HEK293 (cell line): ENCODE results near the gene KLK1.

Experiments
- CTCF ChIA-PET: fragments of 350-600 bp; formaldehyde crosslinking; extraction: SDS; loops from one replicate; lab custom pipeline; 2021; ENCODE audit warnings: antibody characterized with exemption; lab: Yijun Ruan, JAX
- POLR2A ChIA-PET: fragments of 300-600 bp; formaldehyde crosslinking; extraction: SDS; loops from one replicate; lab custom pipeline; 2020; ENCODE audit warnings: antibody characterized with exemption, inconsistent platforms; lab: Yijun Ruan, JAX
- H3K27ac ChIP-seq: fragments of 200-500 bp; sonication (Bioruptor generic); 2 replicates; pipeline ENCODE4 v1.5.1; 2014; ENCODE audit warnings: low read depth, low read length, control low read depth, inconsistent platforms; ENCODE audit errors: extremely low read depth
- H3K36me3 ChIP-seq, 2 experiments: fragments of 200-500 bp in 1 of 2; sonication (Bioruptor generic) in 1 of 2; 1 replicate in 1 of 2; 2 replicates in 1 of 2; pipeline ENCODE4 v1.5.1; 2014 to 2017; ENCODE audit warnings: inconsistent platforms in 2 of 2, low read length in 2 of 2; ENCODE audit not compliant: control insufficient read depth in 2 of 2, insufficient read depth in 1 of 2
- H3K4me1 ChIP-seq: fragments of 200-500 bp; sonication (Bioruptor generic); 2 replicates; pipeline ENCODE4 v1.5.1; 2014; ENCODE audit warnings: mild to moderate bottlenecking, low read length, inconsistent platforms; ENCODE audit not compliant: control insufficient read depth, insufficient read depth
- H3K4me3 ChIP-seq: 2 replicates; pipeline ENCODE4 v1.5.1; 2011; ENCODE audit warnings: low read depth, mild to moderate bottlenecking, control low read depth, low read length, moderate library complexity
- H3K9me3 ChIP-seq: fragments of 200-500 bp; sonication (Bioruptor generic); 2 replicates; pipeline ENCODE4 v1.5.1; 2014; ENCODE audit warnings: low read depth, low read length, inconsistent platforms; ENCODE audit not compliant: control insufficient read depth, insufficient read depth
- CTCF ChIP-seq: fragments of 450-650 bp; formaldehyde crosslinking; IDR thresholded peaks from 2 replicates; pipeline ENCODE4 v1.5.1; 2016; ENCODE audit warnings: missing biosample characterization, missing genetic modification characterization
- HIC1 ChIP-seq: fragments of 450-650 bp; formaldehyde crosslinking; IDR thresholded peaks from 2 replicates; pipeline ENCODE4 v1.5.1; 2016; ENCODE audit warnings: missing biosample characterization, missing genetic modification characterization
- HOXD13 ChIP-seq: sonication (generic); formaldehyde crosslinking; IDR thresholded peaks from 2 replicates; pipeline ENCODE4 v1.8.0; 2022; ENCODE audit warnings: missing genetic modification reagents, borderline replicate concordance
- KLF1 ChIP-seq: fragments of 450-650 bp; formaldehyde crosslinking; IDR thresholded peaks from 2 replicates; pipeline ENCODE4 v1.5.1; 2016; ENCODE audit warnings: missing biosample characterization, missing genetic modification characterization
- KLF8 ChIP-seq: fragments of 450-650 bp; formaldehyde crosslinking; IDR thresholded peaks from 2 replicates; pipeline ENCODE4 v1.5.1; 2016; ENCODE audit warnings: missing biosample characterization, missing genetic modification characterization
- KLF9 ChIP-seq: fragments of 450-650 bp; formaldehyde crosslinking; IDR thresholded peaks from 2 replicates; pipeline ENCODE4 v1.5.1; 2016; ENCODE audit warnings: missing biosample characterization, missing genetic modification characterization, low read depth
- PRDM1 ChIP-seq: fragments of 450-650 bp; formaldehyde crosslinking; IDR thresholded peaks from 2 replicates; pipeline ENCODE4; 2016; ENCODE audit warnings: missing biosample characterization, missing genetic modification characterization
- PRDM10 ChIP-seq: fragments of 450-650 bp; formaldehyde crosslinking; IDR thresholded peaks from 2 replicates; pipeline ENCODE4 v1.5.1; 2016; ENCODE audit warnings: missing biosample characterization, missing genetic modification characterization
- SETDB1 ChIP-seq: IDR thresholded peaks from one replicate; pipeline ENCODE4 v1.6.1; 2017; ENCODE audit warnings: mild to moderate bottlenecking, low read length, moderate library complexity, mixed read lengths; ENCODE audit not compliant: insufficient read length
- YY2 ChIP-seq: fragments of 450-650 bp; formaldehyde crosslinking; IDR thresholded peaks from 2 replicates; pipeline ENCODE4 v1.5.1; 2016; ENCODE audit warnings: missing biosample characterization, missing genetic modification characterization
- ZBTB17 ChIP-seq: fragments of 450-650 bp; formaldehyde crosslinking; IDR thresholded peaks from 2 replicates; pipeline ENCODE4 v1.5.1; 2016; ENCODE audit warnings: missing biosample characterization, missing genetic modification characterization
- ZBTB48 ChIP-seq: fragments of 450-650 bp; formaldehyde crosslinking; IDR thresholded peaks from 2 replicates; pipeline ENCODE4 v1.5.1; 2016; ENCODE audit warnings: missing biosample characterization, missing genetic modification characterization
- ZBTB8A ChIP-seq: fragments of 450-650 bp; formaldehyde crosslinking; IDR thresholded peaks from 2 replicates; pipeline ENCODE4 v1.5.1; 2016; ENCODE audit warnings: missing biosample characterization, missing genetic modification characterization
- ZFP3 ChIP-seq: fragments of 450-650 bp; formaldehyde crosslinking; IDR thresholded peaks from 2 replicates; pipeline ENCODE4 v1.5.1; 2016; ENCODE audit warnings: low read depth, missing biosample characterization, missing genetic modification characterization
- ZNF274 ChIP-seq, 2 experiments: fragments of 200-500 bp in 1 of 2; fragments of 450-650 bp in 1 of 2; sonication (Bioruptor generic) in 1 of 2; formaldehyde crosslinking in 1 of 2; IDR thresholded peaks; 2 replicates each; pipeline versions ENCODE4 v1.5.1 to v1.6.1; 2014 to 2016; ENCODE audit warnings: borderline replicate concordance in 1 of 2, inconsistent platforms in 1 of 2, low read length in 1 of 2, missing biosample characterization in 1 of 2, missing genetic modification characterization in 1 of 2
- ZNF513 ChIP-seq: fragments of 450-650 bp; IDR thresholded peaks from 2 replicates; pipeline ENCODE4 v1.5.1; 2018; ENCODE audit warnings: missing biosample characterization, missing genetic modification characterization
- ZNF555 ChIP-seq: fragments of 450-650 bp; formaldehyde crosslinking; conservative IDR thresholded peaks from 2 replicates; pipeline ENCODE4 v1.5.1; 2017; ENCODE audit warnings: missing biosample characterization, mild to moderate bottlenecking, missing genetic modification characterization, inconsistent platforms
- ZNF76 ChIP-seq: fragments of 450-650 bp; formaldehyde crosslinking; IDR thresholded peaks from 2 replicates; pipeline ENCODE4; 2016; ENCODE audit warnings: low read depth, missing biosample characterization, missing genetic modification characterization, borderline replicate concordance
- ZNF776 ChIP-seq: fragments of 450-650 bp; formaldehyde crosslinking; IDR thresholded peaks from 2 replicates; pipeline ENCODE4 v1.5.0; 2017; ENCODE audit warnings: missing biosample characterization, missing genetic modification characterization, borderline replicate concordance
- ZNF785 ChIP-seq: fragments of 450-650 bp; formaldehyde crosslinking; IDR thresholded peaks from 2 replicates; pipeline ENCODE4 v1.5.1; 2016; ENCODE audit warnings: missing biosample characterization, missing genetic modification characterization
- ZNF830 ChIP-seq: fragments of 450-650 bp; IDR thresholded peaks from 2 replicates; pipeline ENCODE4 v1.5.0; 2018; ENCODE audit warnings: missing biosample characterization, missing genetic modification characterization, low read depth, mild to moderate bottlenecking, moderate library complexity
- ZSCAN30 ChIP-seq: fragments of 450-650 bp; IDR thresholded peaks from 2 replicates; pipeline ENCODE4 v1.5.1; 2018; ENCODE audit warnings: missing biosample characterization, mild to moderate bottlenecking, missing genetic modification characterization, moderate library complexity
- ZXDB ChIP-seq: fragments of 450-650 bp; formaldehyde crosslinking; IDR thresholded peaks from 2 replicates; pipeline ENCODE4 v1.5.1; 2016; ENCODE audit warnings: missing biosample characterization, missing genetic modification characterization

The KLK1 gene

GRCh38 chr19:50818859-50819472, 4.6 kb downstream of the KLK1 start:
- no peak overlapping the region for H3K4me3 ChIP-seq
- ChIA-PET POLR2A (interaction anchor here (1.3 to 1.5 kb wide), 2 partner anchors 14 to 15 kb away, joined by 6 to 10 read pairs; no protein-coding TSS in a partner anchor), CTCF (interaction anchor here (0.7 kb wide), 1 partner anchor 115 kb away, joined by 3 read pairs; no protein-coding TSS in a partner anchor)
- H3K36me3 ChIP-seq = no peaks in the 10 kb centered on the region
- H3K27ac ChIP-seq = no peak overlapping the region
- H3K9me3 ChIP-seq = no peaks in the 10 kb centered on the region
- no peaks in the 10 kb centered on the region for H3K4me1 ChIP-seq
- TF ChIP-seq CTCF (tag by site-specific recombination) (no peak), ZBTB8A (tag by site-specific recombination) (no peak), ZSCAN30 (tag by site-specific recombination) (no peak), KLF9 (no peak), PRDM1 (tag by site-specific recombination) (0 out of 2 replicates have a peak, but pooled peaks have one; percentile 9), ZBTB48 (no peak), ZNF76 (no peak), ZFP3 (tag by site-specific recombination) (no peak)

- Histone ChIP-seq H3K9me3 (no peaks in the 10 kb centered on the region), H3K4me1 (no peaks in the 10 kb centered on the region), H3K36me3 (no peaks in the 10 kb centered on the region), H3K27ac (no peak overlapping the region; the same call in 1 of the 2 replicates), H3K4me3 (peak overlapping the region; percentile 50)
- POLR2A ChIA-PET = interaction anchor here (1.3 to 1.5 kb wide), 2 partner anchors 13 to 14 kb away, joined by 6 to 10 read pairs; no protein-coding TSS in a partner anchor
- CTCF ChIA-PET = interaction anchor here (0.7 kb wide), 1 partner anchor 114 kb away, joined by 3 read pairs; no protein-coding TSS in a partner anchor
- 0 out of 2 replicates have a peak, but pooled peaks have one; percentile 16 for TF ChIP-seq YY2 (tag by site-specific recombination)
- peak; percentile 73 for TF ChIP-seq KLF8 (tag by site-specific recombination)
- TF ChIP-seq HOXD13 = no peak
- TF ChIP-seq ZBTB17 = no peak
- no peak for TF ChIP-seq SETDB1
- TF ChIP-seq HIC1 (tag by site-specific recombination) = 0 out of 2 replicates have a peak, but pooled peaks have one; percentile 51
- TF ChIP-seq ZNF776 = no peak
- TF ChIP-seq PRDM10 = 0 out of 2 replicates have a peak, but pooled peaks have one; percentile 27
- TF ChIP-seq ZXDB (tag by site-specific recombination) = peak; percentile 52
- TF ChIP-seq ZNF555 (tag by site-specific recombination) = no peak
- TF ChIP-seq ZNF785 = no peak
- TF ChIP-seq ZNF513 (tag by site-specific recombination) = no peak
- no peak for TF ChIP-seq ZNF830
- peak; percentile 98 for TF ChIP-seq KLF1 (tag by site-specific recombination)
- no peak; the same call in 1 of the 2 replicates for TF ChIP-seq ZSCAN30 (tag by site-specific recombination)
- TF ChIP-seq ZNF274 (IDR thresholded peaks at IDR 0.05; ENCODE audit: low read length) = no peak
- no peak for TF ChIP-seq ZNF274 (tag by site-specific recombination; IDR thresholded peaks at IDR 0.05; ENCODE audit: borderline replicate concordance)
Measured at GRCh38 chr19:50817941-50818858, 5.4 kb downstream of the KLK1 start.
